H1 (cell line): ENCODE results near the gene PRX. TPM values are rescaled to one million over a fixed set of nuclear protein-coding genes. Genes with fewer than 3 reads are reported as not detected.

ENCODE experiments used
- CTCF ChIA-PET: fragments of 300-600 bp; sonication (Branson Sonifier 250); formaldehyde crosslinking; loops from one replicate; lab custom pipeline; 2021; ENCODE audit not compliant: partially characterized antibody; lab: Charles Lee
- POLR2A ChIA-PET: fragments of 300-600 bp; sonication (Branson Sonifier 250); formaldehyde crosslinking; loops from one replicate; lab custom pipeline; 2021; ENCODE audit warnings: inconsistent platforms; ENCODE audit not compliant: partially characterized antibody; lab: Charles Lee
- DNase-seq, 2 experiments: peaks; one replicate each; pipeline versions ENCODE4 v3.0.0 to v3.0.0-alpha.2; 2010 to 2022; ENCODE audit warnings: low spot score in 2 of 2, low read depth in 1 of 2, mixed read lengths in 1 of 2
- FAIRE-seq: peaks from 2 replicates; lab custom pipeline; 2011; peaks lifted over from hg19 to GRCh38; lab: Jason Lieb, UNC
- H2AFZ ChIP-seq: 2 replicates; pipeline ENCODE4 v1.8.1; 2012; ENCODE audit warnings: low read length, inconsistent platforms
- H2AK5ac ChIP-seq: 2 replicates; pipeline ENCODE4 v1.6.1; 2013; ENCODE audit warnings: low read depth, low read length
- H2BK120ac ChIP-seq: replicated peaks from 2 replicates; pipeline ENCODE3; 2013; ENCODE audit warnings: low read depth, low read length, inconsistent platforms
- H2BK12ac ChIP-seq: 2 replicates; pipeline ENCODE4 v1.6.1; 2013; ENCODE audit warnings: low read depth, low read length
- H2BK15ac ChIP-seq: 2 replicates; pipeline ENCODE4 v1.6.1; 2013; ENCODE audit warnings: low read length
- H2BK20ac ChIP-seq: 2 replicates; pipeline ENCODE4 v1.6.1; 2013; ENCODE audit warnings: low read length
- H2BK5ac ChIP-seq: 2 replicates; pipeline ENCODE4 v1.6.1; 2013; ENCODE audit warnings: low read depth, low read length
- H3K14ac ChIP-seq: 2 replicates; pipeline ENCODE4 v1.6.1; 2013; ENCODE audit warnings: inconsistent platforms; ENCODE audit not compliant: insufficient read length
- H3K18ac ChIP-seq: 2 replicates; pipeline ENCODE4 v1.6.1; 2013; ENCODE audit warnings: low read length; ENCODE audit errors: extremely low read depth
- H3K23ac ChIP-seq: 2 replicates; pipeline ENCODE4 v1.6.1; 2013; ENCODE audit warnings: inconsistent platforms; ENCODE audit not compliant: insufficient read length
- H3K23me2 ChIP-seq: 2 replicates; pipeline ENCODE4 v1.6.1; 2013; ENCODE audit warnings: low read depth, low read length
- H3K27ac ChIP-seq: 2 replicates; pipeline ENCODE4 v1.6.1; 2011; ENCODE audit warnings: low read depth, low read length, inconsistent platforms
- H3K27me3 ChIP-seq, 4 experiments: replicated peaks in 1 of 4; 1 replicate in 1 of 4; 2 replicates in 3 of 4; pipeline versions ENCODE4 v1.6.1 to v1.8.1; 2011 to 2013; ENCODE audit warnings: low read length in 3 of 4, mild to moderate bottlenecking in 3 of 4, inconsistent platforms in 2 of 4, mixed read lengths in 2 of 4, moderate library complexity in 1 of 4; ENCODE audit not compliant: control insufficient read depth in 3 of 4, insufficient read depth in 3 of 4; ENCODE audit errors: extremely low read depth in 1 of 4
- H3K36me3 ChIP-seq, 4 experiments: 2 replicates each; pipeline versions ENCODE4 v1.6.1 to v1.8.1; 2011 to 2013; ENCODE audit warnings: mild to moderate bottlenecking in 4 of 4, low read length in 3 of 4, moderate library complexity in 2 of 4, control low read depth in 1 of 4, inconsistent platforms in 1 of 4; ENCODE audit not compliant: insufficient read depth in 4 of 4, control insufficient read depth in 2 of 4
- H3K4ac ChIP-seq: replicated peaks from 2 replicates; pipeline ENCODE3; 2013; ENCODE audit warnings: low read length, low read depth, mixed read lengths, inconsistent platforms; ENCODE audit not compliant: insufficient read length
- H3K4me1 ChIP-seq, 4 experiments: replicated peaks in 1 of 4; 1 replicate in 1 of 4; 2 replicates in 3 of 4; pipeline versions ENCODE4 v1.6.1 to v1.8.1; 2011 to 2013; ENCODE audit warnings: low read length in 3 of 4, inconsistent platforms in 2 of 4, mixed read lengths in 1 of 4; ENCODE audit not compliant: insufficient read depth in 4 of 4, control insufficient read depth in 3 of 4
- H3K4me2 ChIP-seq, 2 experiments: 2 replicates each; pipeline versions ENCODE4 v1.6.1 to v1.8.1; 2011 to 2013; ENCODE audit warnings: low read depth in 2 of 2, low read length in 2 of 2, control low read depth in 1 of 2, inconsistent platforms in 1 of 2, mild to moderate bottlenecking in 1 of 2; ENCODE audit not compliant: insufficient read depth in 1 of 2
- H3K4me3 ChIP-seq, 4 experiments: fragments of 200-600, 300-600 bp in 1 of 4; sonication (generic), shearing (Covaris generic), sonication (Bioruptor Twin) in 1 of 4; 2 replicates each; pipeline versions ENCODE4 v1.5.1 to v1.8.1; 2011 to 2016; ENCODE audit warnings: low read length in 4 of 4, low read depth in 3 of 4, control low read depth in 2 of 4, inconsistent platforms in 2 of 4, mild to moderate bottlenecking in 2 of 4, mixed read lengths in 1 of 4, moderate library complexity in 1 of 4; ENCODE audit not compliant: insufficient read depth in 2 of 4; ENCODE audit errors: extremely low read depth in 1 of 4
- H3K56ac ChIP-seq: replicated peaks from 2 replicates; pipeline ENCODE3; 2013; ENCODE audit warnings: low read depth, mild to moderate bottlenecking, mixed read lengths, low read length, inconsistent platforms; ENCODE audit not compliant: insufficient read length
- H3K79me1 ChIP-seq: 2 replicates; pipeline ENCODE4 v1.6.1; 2013; ENCODE audit warnings: low read depth, low read length, control low read depth
- H3K79me2 ChIP-seq, 2 experiments: 2 replicates each; pipeline versions ENCODE4 v1.6.1 to v1.8.1; 2012 to 2013; ENCODE audit warnings: low read length in 2 of 2, mild to moderate bottlenecking in 2 of 2, inconsistent platforms in 1 of 2; ENCODE audit not compliant: insufficient read depth in 2 of 2, control insufficient read depth in 1 of 2
- H3K9ac ChIP-seq, 4 experiments: replicated peaks in 1 of 4; 1 replicate in 1 of 4; 2 replicates in 3 of 4; pipeline versions ENCODE4 v1.6.1 to v1.8.1; 2011 to 2013; ENCODE audit warnings: low read depth in 3 of 4, low read length in 3 of 4, control low read depth in 2 of 4, mild to moderate bottlenecking in 2 of 4, moderate library complexity in 2 of 4, inconsistent platforms in 1 of 4; ENCODE audit errors: extremely low read depth in 1 of 4
- H3K9me3 ChIP-seq, 2 experiments: 2 replicates each; pipeline versions ENCODE4 v1.6.1 to v1.8.1; 2012 to 2013; ENCODE audit warnings: mild to moderate bottlenecking in 2 of 2, moderate library complexity in 2 of 2, control low read depth in 1 of 2, inconsistent platforms in 1 of 2, low read depth in 1 of 2, low read length in 1 of 2, mixed read lengths in 1 of 2; ENCODE audit not compliant: insufficient read depth in 2 of 2
- H4K20me1 ChIP-seq, 2 experiments: replicated peaks in 1 of 2; 2 replicates each; pipeline versions ENCODE3 to v1.8.1; 2011 to 2013; ENCODE audit warnings: inconsistent platforms in 2 of 2, low read length in 2 of 2, mild to moderate bottlenecking in 1 of 2; ENCODE audit not compliant: insufficient read depth in 2 of 2, control insufficient read depth in 1 of 2
- H4K5ac ChIP-seq: 2 replicates; pipeline ENCODE4 v1.6.1; 2013; ENCODE audit warnings: low read length, low read depth, mixed read lengths, inconsistent platforms; ENCODE audit not compliant: insufficient read length
- H4K8ac ChIP-seq: 2 replicates; pipeline ENCODE4 v1.8.0; 2013; ENCODE audit warnings: mild to moderate bottlenecking, moderate library complexity, low read length, inconsistent platforms; ENCODE audit not compliant: insufficient read depth; ENCODE audit errors: extremely low read depth
- H4K91ac ChIP-seq: replicated peaks from 2 replicates; pipeline ENCODE3; 2013; ENCODE audit warnings: low read length, mixed read lengths, inconsistent platforms; ENCODE audit not compliant: insufficient read length
- ASH2L ChIP-seq: fragments of 200-600, 300-600 bp; sonication (generic); IDR thresholded peaks from one replicate; pipeline ENCODE4 v1.7.1; 2017; ENCODE audit warnings: low read length
- ATF3 ChIP-seq: IDR thresholded peaks from 2 replicates; pipeline ENCODE4 v1.6.1; 2011; ENCODE audit warnings: low read depth, mild to moderate bottlenecking, low read length; ENCODE audit not compliant: insufficient read depth
- CREB1 ChIP-seq: IDR thresholded peaks from 2 replicates; pipeline ENCODE4 v1.6.1; 2012; ENCODE audit warnings: inconsistent platforms
- GTF2F1 ChIP-seq: IDR thresholded peaks from 2 replicates; pipeline ENCODE4 v1.6.1; 2012; ENCODE audit warnings: low read depth, low read length, improper control_type of control experiment, borderline replicate concordance
- HDAC2 ChIP-seq, 2 experiments: fragments of 300-600 bp in 1 of 2; sonication (generic) in 1 of 2; IDR thresholded peaks; 2 replicates each; pipeline ENCODE4 v1.6.1; 2011 to 2012; ENCODE audit warnings: low read depth in 2 of 2, low read length in 2 of 2, mild to moderate bottlenecking in 2 of 2, moderate library complexity in 2 of 2, borderline replicate concordance in 1 of 2, inconsistent platforms in 1 of 2
- MAFK ChIP-seq: IDR thresholded peaks from 2 replicates; pipeline ENCODE4 v1.6.1; 2012; ENCODE audit warnings: low read depth, mild to moderate bottlenecking, improper control_type of control experiment, low read length
- RFX5 ChIP-seq: IDR thresholded peaks from 2 replicates; pipeline ENCODE4 v1.6.1; 2011; ENCODE audit warnings: low read depth, low read length, improper control_type of control experiment, borderline replicate concordance
- RNF2 ChIP-seq: fragments of 200-900, 300-1000 bp; sonication (generic); IDR thresholded peaks from 2 replicates; pipeline ENCODE4 v1.7.1; 2016; ENCODE audit warnings: borderline replicate concordance, low read depth, mild to moderate bottlenecking, antibody characterized with exemption, low read length; ENCODE audit not compliant: poor library complexity, severe bottlenecking; ENCODE audit errors: missing control alignments
- SIN3A ChIP-seq, 2 experiments: IDR thresholded peaks in 1 of 2; conservative IDR thresholded peaks in 1 of 2; 2 replicates each; pipeline ENCODE4 v1.6.1; 2011 to 2012; ENCODE audit warnings: low read length in 2 of 2, improper control_type of control experiment in 1 of 2, low read depth in 1 of 2, mild to moderate bottlenecking in 1 of 2
- SIX5 ChIP-seq: IDR thresholded peaks from 2 replicates; pipeline ENCODE4 v1.6.1; 2011; ENCODE audit warnings: mild to moderate bottlenecking, low read depth, low read length
- ZNF274 ChIP-seq: IDR thresholded peaks from 2 replicates; pipeline ENCODE4 v1.7.0; 2012; ENCODE audit warnings: low read length, borderline replicate concordance; ENCODE audit errors: extremely low read depth
- WGBS, 2 experiments: shearing (Covaris generic) in 1 of 2; methylation state at CpG; one replicate each; pipeline versions ENCODE4 v1.1.6 to v1.1.7; 2013 to 2015; ENCODE audit warnings: low lambda C conversion rate in 2 of 2, mixed read lengths in 2 of 2, inconsistent platforms in 1 of 2, low coverage in 1 of 2, missing lambda C conversion rate in 1 of 2; ENCODE audit not compliant: insufficient replicate concordance in 2 of 2, insufficient coverage in 1 of 2, insufficient read length in 1 of 2; ENCODE audit errors: extremely low coverage in 1 of 2, missing lambda C conversion rate in 1 of 2; 5-methylcytosine and 5-hydroxymethylcytosine counted together
- polyA plus RNA-seq, 7 experiments: library from polyadenylated mRNA; depleted of rRNA in 3 of 7; stranded (reverse) in 5 of 7; unstranded in 2 of 7; fragments of >200 nt in 5 of 7; fragments of 200-250 nt in 2 of 7; gene quantifications; 1 replicate in 5 of 7; 2 replicates in 1 of 7; 4 replicates in 1 of 7; pipeline versions ENCODE4 v1.2.1 to v1.2.3, GENCODE V29; 2011 to 2013; ENCODE audit warnings: missing spikeins in 2 of 7, mixed read lengths in 2 of 7
- total RNA-seq: library from RNA; stranded (reverse); fragmentation: NEBNext Ultra II Directional; extraction: Animal tissue kit (Norgen Biotek cat#: 25700); gene quantifications from 2 replicates; pipeline ENCODE4 v1.2.1, GENCODE V29; 2021

The PRX gene
- total and polyA plus RNA-seq, 2 of the 8 experiments (the other 6 are each of a cell fraction or from before 2014, with no cell fraction given) = 2.8 to 5.8 TPM

DNA sequence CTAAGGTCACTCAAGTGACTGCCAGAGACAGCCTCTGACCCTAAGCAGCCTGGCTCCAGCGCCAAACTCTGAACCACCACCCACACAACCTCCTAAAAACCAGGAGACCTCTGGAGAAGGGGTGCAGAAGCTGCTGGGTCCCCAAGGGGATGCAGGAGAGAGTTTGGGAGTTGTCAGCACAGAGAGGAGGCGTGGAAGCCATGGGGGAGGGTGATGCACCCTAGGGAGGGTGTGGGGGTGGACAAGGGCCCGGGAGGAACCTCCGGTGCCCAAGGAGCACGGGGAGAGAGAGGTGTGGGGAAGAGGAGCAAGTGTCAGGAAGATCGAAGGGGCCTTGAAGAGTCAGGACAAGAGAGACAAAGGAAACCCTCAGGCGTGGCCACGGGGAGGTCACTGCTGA is 21.1 kb downstream of the PRX start:
- no peak for FAIRE-seq
- H3K4me2 ChIP-seq = no peak overlapping the region

More for the DNA sequence above, 21.1 kb downstream of the PRX start:
- 86% methylated on average over 8 of the region's 8 CpGs; no CpG with 5 or more reads in 1 of the 2 experiments for WGBS, 2 experiments
- no peak overlapping the region for H2BK20ac ChIP-seq
- TF ChIP-seq GTF2F1 (no peak), SIN3A (conservative IDR thresholded peaks at IDR 0.05 in 1 of 2, IDR thresholded peaks at IDR 0.05 in 1 of 2; ENCODE audit: low read depth in 1 of 2, low read length in 2 of 2) (no peak), HDAC2 (IDR thresholded peaks at IDR 0.05; ENCODE audit: borderline replicate concordance in 1 of 2, low read depth in 2 of 2, low read length in 2 of 2) (no peak), ZNF274 (no peak), ATF3 (no peak), ASH2L (no peak), RNF2 (no peak), MAFK (no peak), RFX5 (no peak), SIX5 (no peak), CREB1 (no peak)
- H4K8ac ChIP-seq = no peak overlapping the region
- no peak overlapping the region for H3K4me3 ChIP-seq
- H3K27ac ChIP-seq = no peak overlapping the region
- peak overlapping the region; percentile 46; the same call in 1 of the 2 replicates for H2BK15ac ChIP-seq
- no peak overlapping the region for H2AK5ac ChIP-seq
- H3K9me3 ChIP-seq = no peaks in the 10 kb centered on the region
- no peak overlapping the region for H3K23ac ChIP-seq
- no peaks in the 10 kb centered on the region for H3K36me3 ChIP-seq
- H4K91ac ChIP-seq = no peak overlapping the region
- H3K79me2 ChIP-seq = no peaks in the 10 kb centered on the region
- CTCF ChIA-PET = interaction anchor here (1.1 kb wide), 2 partner anchors 10 to 555 kb away, joined by 3 read pairs; no protein-coding TSS in a partner anchor
- no peak overlapping the region for H4K5ac ChIP-seq
- no peak overlapping the region for H2BK120ac ChIP-seq
- no peaks in the 10 kb centered on the region for H3K27me3 ChIP-seq
- no peak overlapping the region for H3K9ac ChIP-seq
- H3K23me2 ChIP-seq = no peaks in the 10 kb centered on the region
- no peak overlapping the region for H3K18ac ChIP-seq
- no peaks in the 10 kb centered on the region for H3K79me1 ChIP-seq
- no peak overlapping the region for H2AFZ ChIP-seq
- peaks cover 0 to 4% (median 3%) of the 10 kb centered on the region in 4 experiments; a peak in 3 of 7 replicates for H3K4me1 ChIP-seq
- DNase-seq = no peak
- no peak overlapping the region for H3K56ac ChIP-seq
- no peak overlapping the region for H3K14ac ChIP-seq
- no peak overlapping the region for H2BK12ac ChIP-seq
- H2BK5ac ChIP-seq = no peak overlapping the region; the same call in 1 of the 2 replicates
- POLR2A ChIA-PET = interaction anchor here (0.6 kb wide), 1 partner anchor 57 kb away, joined by 3 read pairs; no protein-coding TSS in a partner anchor
- H3K4ac ChIP-seq = no peak overlapping the region
- H4K20me1 ChIP-seq = no peaks in the 10 kb centered on the region
